ENCODE measurements around the gene ANKRD18A. TPM values are rescaled to one million over a fixed set of nuclear protein-coding genes. Genes with fewer than 3 reads are reported as not detected.

Gene ANKRD18A
- total and polyA plus RNA-seq, 9 of the 15 experiments (the other 6 are each of a cell fraction or from before 2014, with no cell fraction given) = 1.9 TPM; not detected in 8

GRCh38 chr9:38529317-38529716 is 91.1 kb downstream of the ANKRD18A start:
- Histone ChIP-seq H4K20me1 (replicated peaks; ENCODE audit: control insufficient read depth, insufficient read depth, low read length) (no peaks in the 10 kb centered on the region), H3K4me3 (no peak overlapping the region), H3K9me1 (ENCODE audit: control insufficient read depth, insufficient read depth, low read length) (no peaks in the 10 kb centered on the region), H3K4me1 (replicated peaks in 1 of 2; ENCODE audit: control insufficient read depth in 2 of 2, insufficient read depth in 2 of 2, low read length in 2 of 2) (0 out of 5 replicates have a peak, but pooled peaks cover 0 to 4% of the 10 kb centered on the region in 2 experiments), H3K4me2 (ENCODE audit: insufficient read depth, low read length) (no peak overlapping the region), H2AFZ (ENCODE audit: low read depth, low read length) (no peak overlapping the region), H3K27ac (ENCODE audit: extremely low read depth, low read depth, low read length) (no peak overlapping the region), H3K9me3 (replicated peaks; ENCODE audit: control insufficient read depth, insufficient read depth, low read depth, low read length) (no peaks in the 10 kb centered on the region), H3K79me2 (ENCODE audit: control insufficient read depth, insufficient read depth, low read length) (no peaks in the 10 kb centered on the region), H3K36me3 (ENCODE audit: control insufficient read depth, insufficient read depth, low read length) (no peaks in the 10 kb centered on the region), H3K27me3 (ENCODE audit: control insufficient read depth in 2 of 2, insufficient read depth in 2 of 2, low read length in 2 of 2) (peaks cover 3 to 9% of the 10 kb centered on the region in 2 experiments; a peak in 3 of 5 replicates), H3K9ac (ENCODE audit: insufficient read depth in 1 of 2, low read depth in 2 of 2, low read length in 2 of 2) (no peak overlapping the region)
- ATAC-seq = no peak
- BruUV-seq (replicated peaks) = no TSS peak
- ChIA-PET CTCF (ENCODE audit: low intra/inter-chr PET ratio) (no interaction called here), POLR2A (no interaction called here)
- no peak for TF ChIP-seq PYGO2 (tag; IDR thresholded peaks at IDR 0.05)
- no peak for TF ChIP-seq KLF16 (IDR thresholded peaks at IDR 0.05)
- intact Hi-C loops (cut with micrococcal nuclease) (no loop called here), in situ Hi-C loops (cut with MboI) (no loop called here)
- DNase-seq (ENCODE audit: extremely low read depth in 1 of 4, low spot score in 3 of 4) = no peak
- no peak for FAIRE-seq

- WGBS (ENCODE audit: insufficient coverage, low coverage, missing lambda C conversion rate) = under 1% methylated on average over 10 of the region's 10 CpGs
- FAIRE-seq = no peak
- intact Hi-C loops (cut with micrococcal nuclease) = no loop called here
- TF ChIP-seq ZBTB11 (CRISPR knock-in tag; IDR thresholded peaks at IDR 0.05) (no peak), ADNP (tag; IDR thresholded peaks at IDR 0.05) (no peak), NR3C1 (CRISPR knock-in tag; IDR thresholded peaks at IDR 0.05) (no peak), ZNF184 (CRISPR knock-in tag; IDR thresholded peaks at IDR 0.05) (no peak), ZNF589 (CRISPR knock-in tag; IDR thresholded peaks at IDR 0.05; ENCODE audit: low read depth) (no peak), PHB (CRISPR knock-in tag; IDR thresholded peaks at IDR 0.05) (no peak), OTX1 (CRISPR knock-in tag; IDR thresholded peaks at IDR 0.05) (no peak), TBP (optimal IDR thresholded peaks at IDR 0.05; ENCODE audit: low read depth, low read length) (no peak), E2F8 (IDR thresholded peaks at IDR 0.05; ENCODE audit: low read depth, partially characterized antibody) (no peak)
Measured at GRCh38 chr9:38527503-38527902, 92.9 kb downstream of the ANKRD18A start.

More at GRCh38 chr9:38527503-38527902, 92.9 kb downstream of the ANKRD18A start:
- 0 out of 5 replicates have a peak, but pooled peaks cover 0 to 4% of the 10 kb centered on the region in 2 experiments for H3K4me1 ChIP-seq (replicated peaks in 1 of 2; ENCODE audit: control insufficient read depth in 2 of 2, insufficient read depth in 2 of 2, low read length in 2 of 2)
- peaks cover 3 to 16% of the 10 kb centered on the region in 2 experiments; a peak in 3 of 5 replicates for H3K27me3 ChIP-seq (ENCODE audit: control insufficient read depth in 2 of 2, insufficient read depth in 2 of 2, low read length in 2 of 2)
- H3K4me2 ChIP-seq (ENCODE audit: insufficient read depth, low read length) = no peak overlapping the region
- no peak for ATAC-seq
- no peak overlapping the region for H3K9ac ChIP-seq (ENCODE audit: insufficient read depth in 1 of 2, low read depth in 2 of 2, low read length in 2 of 2)
- H3K9me3 ChIP-seq (replicated peaks; ENCODE audit: control insufficient read depth, insufficient read depth, low read depth, low read length) = no peaks in the 10 kb centered on the region
- H3K9me1 ChIP-seq (ENCODE audit: control insufficient read depth, insufficient read depth, low read length) = no peaks in the 10 kb centered on the region
- no peak overlapping the region for H3K4me3 ChIP-seq
- no peaks in the 10 kb centered on the region for H3K79me2 ChIP-seq (ENCODE audit: control insufficient read depth, insufficient read depth, low read length)
- ChIA-PET CTCF (ENCODE audit: low intra/inter-chr PET ratio) (no interaction called here), POLR2A (no interaction called here)
- in situ Hi-C loops (cut with MboI) = no loop called here
- no peaks in the 10 kb centered on the region for H4K20me1 ChIP-seq (replicated peaks; ENCODE audit: control insufficient read depth, insufficient read depth, low read length)
- no peak for DNase-seq (ENCODE audit: extremely low read depth in 1 of 4, low spot score in 3 of 4)
- BruUV-seq (replicated peaks) = no TSS peak
- H3K27ac ChIP-seq (ENCODE audit: extremely low read depth, low read depth, low read length) = no peak overlapping the region
- H2AFZ ChIP-seq (ENCODE audit: low read depth, low read length) = no peak overlapping the region
- H3K36me3 ChIP-seq (ENCODE audit: control insufficient read depth, insufficient read depth, low read length) = no peaks in the 10 kb centered on the region

Measured in K562 (cell line).